Retinal pigment epithelial cell (primary cell): ENCODE results near the gene INO80C.

Source experiments
- DNase-seq: peaks from one replicate; pipeline ENCODE4 v3.0.0-alpha.2; 2010; ENCODE audit warnings: low read depth
- H3K4me3 ChIP-seq: 2 replicates; pipeline ENCODE4 v1.5.1; 2011; ENCODE audit warnings: mild to moderate bottlenecking, low read length, control low read depth, moderate library complexity
- CTCF ChIP-seq: conservative IDR thresholded peaks from 2 replicates; pipeline ENCODE4 v1.5.1; 2011; ENCODE audit warnings: low read depth, low read length, control low read depth, inconsistent platforms

INO80C gene

GRCh38 chr18:35517715-35518114 lies 20.0 kb upstream of the INO80C start:
- no peak overlapping the region for H3K4me3 ChIP-seq
- DNase-seq, result no peak
- no peak for TF ChIP-seq CTCF

- TF ChIP-seq CTCF, result no peak
- no peak overlapping the region for H3K4me3 ChIP-seq
- DNase-seq, result no peak
These were observed 19.0 kb upstream of the INO80C start for GRCh38 chr18:35516789-35517188.

- no peak overlapping the region for H3K4me3 ChIP-seq
- no peak for TF ChIP-seq CTCF
- DNase-seq, result no peak
These were observed 18.6 kb upstream of the INO80C start for GRCh38 chr18:35516351-35516750.

GRCh38 chr18:35515460-35516130 lies 17.8 kb upstream of the INO80C start:
- DNase-seq, result no peak
- no peak overlapping the region for H3K4me3 ChIP-seq
- TF ChIP-seq CTCF, result no peak

GRCh38 chr18:35514752-35515459 lies 17.1 kb upstream of the INO80C start:
- DNase-seq, result no peak
- no peak overlapping the region for H3K4me3 ChIP-seq
- TF ChIP-seq CTCF, result no peak

- DNase-seq, result no peak
- TF ChIP-seq CTCF, result no peak
- H3K4me3 ChIP-seq, result no peak overlapping the region
These were observed 16.5 kb upstream of the INO80C start for GRCh38 chr18:35514283-35514682.
